ENCODE results near the gene CMBL. TPM values are rescaled to one million over a fixed set of nuclear protein-coding genes. Genes with fewer than 3 reads are reported as not detected.
A peak's percentile ranks its signal among the peaks of the same experiment; 100 is the strongest.

The CMBL gene
- total and polyA plus RNA-seq, 2 of the 13 experiments (the other 11 are each of a cell fraction or from before 2014, with no cell fraction given), result 11.5 to 17.0 TPM

- no peak for TF ChIP-seq UBTF (CRISPR knock-in tag; IDR thresholded peaks at IDR 0.05)
These were observed 31.0 kb downstream of the CMBL start (continued) for GRCh38 chr5:10276691-10277090.

GRCh38 chr5:10275991-10276390 lies 31.7 kb downstream of the CMBL start:
- Histone ChIP-seq H3K27ac (ENCODE audit: extremely low read length, insufficient read depth, low read length) (no peak overlapping the region), H3K4me1 (ENCODE audit: insufficient read depth, low read length) (peaks cover 23% of the 10 kb centered on the region), H2AFZ (ENCODE audit: low read length) (no peak overlapping the region), H3K9ac (ENCODE audit: insufficient read depth, low read depth, low read length) (no peak overlapping the region), H3K4me3 (replicated peaks in 1 of 3; ENCODE audit: insufficient read depth in 1 of 3, low read depth in 2 of 3, low read length in 3 of 3) (no peak overlapping the region), H3K9me3 (ENCODE audit: low read length) (no peaks in the 10 kb centered on the region), H4K20me1 (ENCODE audit: insufficient read depth, low read length) (no peaks in the 10 kb centered on the region), H3K36me3 (replicated peaks in 1 of 2; ENCODE audit: control insufficient read depth in 1 of 2, insufficient read depth in 2 of 2, low read length in 2 of 2) (no peaks in the 10 kb centered on the region; a peak in 1 of 5 replicates), H3K4me2 (ENCODE audit: low read depth, low read length) (no peak overlapping the region), H3K79me2 (ENCODE audit: insufficient read depth, low read length) (no peaks in the 10 kb centered on the region), H3K27me3 (ENCODE audit: control insufficient read depth in 1 of 2, insufficient read depth in 2 of 2, low read length in 2 of 2) (no peaks in the 10 kb centered on the region)
- no peak for TF ChIP-seq RNF219 (CRISPR knock-in tag; IDR thresholded peaks at IDR 0.05)
- TF ChIP-seq CCAR2 (optimal IDR thresholded peaks at IDR 0.05; ENCODE audit: low read depth, low read length), result no peak
- TF ChIP-seq CEBPB (IDR thresholded peaks at IDR 0.05; ENCODE audit: borderline replicate concordance, low read depth, low read length), result peak; percentile 23; the same call in 1 of the 2 replicates
- in situ Hi-C loops (cut with HindIII; ENCODE audit: extremely low pct_ligation_motif_present, low pct_unique_long_range_greater_than_20kb) (no loop called here), intact Hi-C loops (cut with micrococcal nuclease; ENCODE audit: unreplicated experiment) (no loop called here)
- no peak for ATAC-seq
- ChIA-PET CTCF (ENCODE audit: low intra/inter-chr PET ratio, low total read pairs) (no interaction called here), POLR2A (interaction anchor here (1.0 kb wide), 1 partner anchor 77 kb away, joined by 3 read pairs; the partner anchor contains the start of gene MARCHF6)
- no peak for DNase-seq (ENCODE audit: low spot score)
- no TSS peak for BruUV-seq (replicated peaks)
- WGBS (ENCODE audit: low lambda C conversion rate), result 84% methylated on average over 8 of the region's 9 CpGs
- no peak for FAIRE-seq

Measured in HepG2 (cell line).